ENCODE data around the gene CADM1. TPM values are rescaled to one million over a fixed set of nuclear protein-coding genes. Genes with fewer than 3 reads are reported as not detected.

Gene CADM1
- total and polyA plus RNA-seq, 2 donors (not counting 3 experiments of a cell fraction or from before 2014, with no cell fraction given), result 0.52 to 2.6 TPM

DNA sequence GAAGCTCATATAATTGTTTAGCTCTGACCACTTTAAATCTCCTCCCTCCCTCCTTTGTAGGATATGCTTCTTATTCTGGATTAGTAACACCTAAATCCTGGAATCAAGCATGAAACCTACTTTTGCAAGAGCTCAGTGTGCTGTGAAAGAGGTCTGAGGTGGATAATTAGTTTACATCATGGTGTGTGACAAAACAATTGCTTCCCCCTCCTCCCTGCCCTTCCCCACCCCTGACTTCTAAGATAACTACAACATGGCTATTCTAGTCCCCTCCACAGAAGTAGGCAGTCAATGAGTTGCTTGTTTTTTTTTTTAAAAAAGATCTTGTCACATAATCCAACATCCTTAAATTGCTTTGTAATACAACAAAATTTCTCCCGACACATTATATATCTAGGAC is 314.0 kb downstream of the CADM1 start:
- no TSS peak for BruUV-seq (replicated peaks)
- Histone ChIP-seq H3K9ac (replicated peaks; ENCODE audit: extremely low read depth, insufficient read depth, low read length) (no peak overlapping the region), H3K79me2 (ENCODE audit: control insufficient read depth, insufficient read depth, low read length) (no peaks in the 10 kb centered on the region), H3K27ac (ENCODE audit: insufficient read depth, low read depth, low read length) (no peak overlapping the region), H4K20me1 (replicated peaks; ENCODE audit: control insufficient read depth, extremely low read depth, insufficient read depth, low read length) (no peaks in the 10 kb centered on the region), H2AFZ (ENCODE audit: low read depth, low read length) (no peak overlapping the region), H3K9me3 (replicated peaks; ENCODE audit: control insufficient read depth, insufficient read depth, low read length) (no peaks in the 10 kb centered on the region), H3K27me3 (ENCODE audit: control insufficient read depth in 2 of 2, insufficient read depth in 2 of 2, low read length in 2 of 2) (no peaks in the 10 kb centered on the region), H3K36me3 (ENCODE audit: control insufficient read depth in 2 of 2, extremely low read depth in 1 of 2, insufficient read depth in 2 of 2, low read length in 2 of 2) (no peaks in the 10 kb centered on the region), H3K4me1 (ENCODE audit: control insufficient read depth, extremely low read depth, insufficient read depth, low read length) (no peaks in the 10 kb centered on the region), H3K9me1 (replicated peaks; ENCODE audit: control insufficient read depth, extremely low read depth, insufficient read depth, low read length) (no peaks in the 10 kb centered on the region), H3K4me3 (replicated peaks in 1 of 3; ENCODE audit: insufficient read depth in 1 of 3, low read depth in 1 of 3, low read length in 3 of 3) (no peak overlapping the region), H3K4me2 (ENCODE audit: insufficient read depth, low read length) (no peak overlapping the region)
- FAIRE-seq (no peak), DNase-seq (ENCODE audit: low read depth, low spot score) (no peak)
- intact Hi-C loops (cut with micrococcal nuclease) (no loop called here), dilution Hi-C loops (cut with MboI; ENCODE audit: extremely low pct_ligation_motif_present, low sequenced_read_pairs) (no loop called here)
- ChIA-PET POLR2A (no interaction called here), CTCF (no interaction called here)
- TF ChIP-seq FOS (IDR thresholded peaks at IDR 0.05; ENCODE audit: borderline replicate concordance, insufficient read depth, low read length) (no peak), EZH2 (IDR thresholded peaks at IDR 0.05; ENCODE audit: borderline replicate concordance, low read depth, low read length, severe bottlenecking) (no peak), GATA2 (IDR thresholded peaks at IDR 0.05; ENCODE audit: insufficient read depth, insufficient read length, low read depth, low read length) (no peak)

DNA sequence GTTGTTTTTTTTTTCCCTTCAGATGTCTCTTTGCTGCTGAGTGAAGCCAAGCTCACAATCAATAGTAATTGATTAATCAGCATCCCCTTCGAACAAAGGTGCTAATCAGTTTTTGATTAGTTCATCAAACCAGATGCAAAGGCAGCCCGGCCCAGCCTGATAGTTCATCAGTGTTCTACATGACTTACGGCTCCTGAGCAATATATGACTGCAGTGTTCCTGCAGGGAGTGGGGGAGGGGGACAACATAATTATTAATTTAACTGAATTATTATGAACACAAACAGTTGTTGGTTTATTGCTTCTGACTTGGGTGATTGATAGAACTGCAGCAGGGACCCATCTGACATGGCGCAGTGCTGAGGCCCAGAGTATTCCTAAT is 315.3 kb downstream of the CADM1 start:
- no peaks in the 10 kb centered on the region for H3K4me1 ChIP-seq (ENCODE audit: control insufficient read depth, extremely low read depth, insufficient read depth, low read length)
- FAIRE-seq (no peak), DNase-seq (ENCODE audit: low read depth, low spot score) (no peak)
- CTCF ChIA-PET, result no interaction called here
- H4K20me1 ChIP-seq (replicated peaks; ENCODE audit: control insufficient read depth, extremely low read depth, insufficient read depth, low read length), result no peaks in the 10 kb centered on the region
- BruUV-seq (replicated peaks), result no TSS peak
- dilution Hi-C loops (cut with MboI; ENCODE audit: extremely low pct_ligation_motif_present, low sequenced_read_pairs), result no loop called here
- no peak overlapping the region for H3K4me2 ChIP-seq (ENCODE audit: insufficient read depth, low read length)
- intact Hi-C loops (cut with micrococcal nuclease), result no loop called here
- no peaks in the 10 kb centered on the region for H3K9me3 ChIP-seq (replicated peaks; ENCODE audit: control insufficient read depth, insufficient read depth, low read length)
- no peak overlapping the region for H2AFZ ChIP-seq (ENCODE audit: low read depth, low read length)
- no peak overlapping the region for H3K9ac ChIP-seq (replicated peaks; ENCODE audit: extremely low read depth, insufficient read depth, low read length)
- no peaks in the 10 kb centered on the region for H3K79me2 ChIP-seq (ENCODE audit: control insufficient read depth, insufficient read depth, low read length)
- no peaks in the 10 kb centered on the region for H3K9me1 ChIP-seq (replicated peaks; ENCODE audit: control insufficient read depth, extremely low read depth, insufficient read depth, low read length)
- POLR2A ChIA-PET, result no interaction called here
- TF ChIP-seq FOS (IDR thresholded peaks at IDR 0.05; ENCODE audit: borderline replicate concordance, insufficient read depth, low read length) (no peak), POLR2AphosphoS5 (IDR thresholded peaks at IDR 0.05; ENCODE audit: insufficient read depth, low read depth, low read length) (no peak), EZH2 (IDR thresholded peaks at IDR 0.05; ENCODE audit: borderline replicate concordance, low read depth, low read length, severe bottlenecking) (no peak), MYC (IDR thresholded peaks at IDR 0.05; ENCODE audit: low read depth, low read length) (no peak), GATA2 (IDR thresholded peaks at IDR 0.05; ENCODE audit: insufficient read depth, insufficient read length, low read depth, low read length) (no peak), JUN (IDR thresholded peaks at IDR 0.05; ENCODE audit: borderline replicate concordance, insufficient read depth, insufficient read length, low read depth) (no peak), POLR2A (IDR thresholded peaks at IDR 0.05; ENCODE audit: low read depth, low read length) (no peak)
- TF ChIP-seq, protein P1, sequence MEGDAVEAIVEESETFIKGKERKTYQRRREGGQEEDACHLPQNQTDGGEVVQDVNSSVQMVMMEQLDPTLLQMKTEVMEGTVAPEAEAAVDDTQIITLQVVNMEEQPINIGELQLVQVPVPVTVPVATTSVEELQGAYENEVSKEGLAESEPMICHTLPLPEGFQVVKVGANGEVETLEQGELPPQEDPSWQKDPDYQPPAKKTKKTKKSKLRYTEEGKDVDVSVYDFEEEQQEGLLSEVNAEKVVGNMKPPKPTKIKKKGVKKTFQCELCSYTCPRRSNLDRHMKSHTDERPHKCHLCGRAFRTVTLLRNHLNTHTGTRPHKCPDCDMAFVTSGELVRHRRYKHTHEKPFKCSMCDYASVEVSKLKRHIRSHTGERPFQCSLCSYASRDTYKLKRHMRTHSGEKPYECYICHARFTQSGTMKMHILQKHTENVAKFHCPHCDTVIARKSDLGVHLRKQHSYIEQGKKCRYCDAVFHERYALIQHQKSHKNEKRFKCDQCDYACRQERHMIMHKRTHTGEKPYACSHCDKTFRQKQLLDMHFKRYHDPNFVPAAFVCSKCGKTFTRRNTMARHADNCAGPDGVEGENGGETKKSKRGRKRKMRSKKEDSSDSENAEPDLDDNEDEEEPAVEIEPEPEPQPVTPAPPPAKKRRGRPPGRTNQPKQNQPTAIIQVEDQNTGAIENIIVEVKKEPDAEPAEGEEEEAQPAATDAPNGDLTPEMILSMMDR (IDR thresholded peaks at IDR 0.05; ENCODE audit: extremely low read depth in 1 of 2, insufficient read depth in 1 of 2, low read depth in 1 of 2, low read length in 2 of 2), result no peak
- TF ChIP-seq, protein P2, sequence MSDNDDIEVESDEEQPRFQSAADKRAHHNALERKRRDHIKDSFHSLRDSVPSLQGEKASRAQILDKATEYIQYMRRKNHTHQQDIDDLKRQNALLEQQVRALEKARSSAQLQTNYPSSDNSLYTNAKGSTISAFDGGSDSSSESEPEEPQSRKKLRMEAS (IDR thresholded peaks at IDR 0.05; ENCODE audit: insufficient read depth, insufficient read length), result no peak
- H3K27me3 ChIP-seq (ENCODE audit: control insufficient read depth in 2 of 2, insufficient read depth in 2 of 2, low read length in 2 of 2), result no peaks in the 10 kb centered on the region
- H3K36me3 ChIP-seq (ENCODE audit: control insufficient read depth in 2 of 2, extremely low read depth in 1 of 2, insufficient read depth in 2 of 2, low read length in 2 of 2), result no peaks in the 10 kb centered on the region
- H3K27ac ChIP-seq (ENCODE audit: insufficient read depth, low read depth, low read length), result no peak overlapping the region
- H3K4me3 ChIP-seq (replicated peaks in 1 of 3; ENCODE audit: insufficient read depth in 1 of 3, low read depth in 1 of 3, low read length in 3 of 3), result no peak overlapping the region
